GM04503 (cell line): ENCODE results near the gene HMGN2.

Source experiments
- DNase-seq: peaks from one replicate; pipeline ENCODE4 v3.0.0-alpha.2; 2012; ENCODE audit warnings: low read depth

Gene HMGN2

GRCh38 chr1:26472320-26472900 is at the start of gene HMGN2:
HMGN2 (plus strand) TSS chr1:26472440; CDS start chr1:26472613, 173 bp downstream.
- no peak for DNase-seq

GRCh38 chr1:26429721-26430120 is 42.5 kb upstream of the HMGN2 start:
- no peak for DNase-seq

- peak; percentile 85 for DNase-seq
These were observed 40.1 kb upstream of the HMGN2 start, which contains the start of gene DHDDS for GRCh38 chr1:26431979-26432695. DHDDS (plus strand) TSS chr1:26432321; CDS start chr1:26432946, 625 bp downstream.

- no peak for DNase-seq
These were observed 39.4 kb upstream of the HMGN2 start for GRCh38 chr1:26432793-26433192.

- DNase-seq, result no peak
These were observed 38.0 kb upstream of the HMGN2 start for GRCh38 chr1:26434161-26434752.

GRCh38 chr1:26438041-26438440 is 34.2 kb upstream of the HMGN2 start:
- no peak for DNase-seq

- no peak for DNase-seq
These were observed 32.0 kb upstream of the HMGN2 start for GRCh38 chr1:26440259-26440658.

- no peak for DNase-seq
These were observed 22.4 kb upstream of the HMGN2 start for GRCh38 chr1:26449868-26450267.

GRCh38 chr1:26450908-26451307 is 21.3 kb upstream of the HMGN2 start:
- DNase-seq, result no peak

GRCh38 chr1:26452459-26453183 is 19.6 kb upstream of the HMGN2 start:
- no peak for DNase-seq

GRCh38 chr1:26459148-26459547 is 13.1 kb upstream of the HMGN2 start:
- no peak for DNase-seq

- DNase-seq, result no peak
These were observed 12.6 kb upstream of the HMGN2 start for GRCh38 chr1:26459573-26460031.

- DNase-seq, result no peak
These were observed 3.3 kb upstream of the HMGN2 start for GRCh38 chr1:26468911-26469310.

- DNase-seq, result no peak
These were observed 2.7 kb upstream of the HMGN2 start for GRCh38 chr1:26469558-26469957.

- DNase-seq, result no peak
These were observed 1.3 kb upstream of the HMGN2 start for GRCh38 chr1:26470878-26471497.

- peak; percentile 26 for DNase-seq
These were observed 531 bp upstream of the HMGN2 start for GRCh38 chr1:26471498-26472319.

- peak; percentile 53 for DNase-seq
These were observed 933 bp downstream of the HMGN2 start for GRCh38 chr1:26472901-26473845.

GRCh38 chr1:26474818-26475217 is 2.6 kb downstream of the HMGN2 start:
- DNase-seq, result no peak

- no peak for DNase-seq
These were observed 3.7 kb downstream of the HMGN2 start for GRCh38 chr1:26475989-26476388.

- no peak for DNase-seq
These were observed 4.7 kb downstream of the HMGN2 start for GRCh38 chr1:26476958-26477357.
